Measurements from ENCODE around the gene POLR2C. TPM values are rescaled to one million over a fixed set of nuclear protein-coding genes. Genes with fewer than 3 reads are reported as not detected.

Gene POLR2C
- total RNA-seq, 1 donor from 2014 or later: 76.0 TPM

GRCh38 chr16:57477531-57478202, 15.2 kb downstream of the POLR2C start:
- no peak overlapping the region for H3K4me3 ChIP-seq
- H3K36me3 ChIP-seq: peaks cover 27% of the 10 kb centered on the region
- no peaks in the 10 kb centered on the region for H3K9me3 ChIP-seq
- ATAC-seq: peak; percentile 24 to 60
- intact Hi-C loops (cut with DNase I): no loop called here
- TF ChIP-seq, protein P1, sequence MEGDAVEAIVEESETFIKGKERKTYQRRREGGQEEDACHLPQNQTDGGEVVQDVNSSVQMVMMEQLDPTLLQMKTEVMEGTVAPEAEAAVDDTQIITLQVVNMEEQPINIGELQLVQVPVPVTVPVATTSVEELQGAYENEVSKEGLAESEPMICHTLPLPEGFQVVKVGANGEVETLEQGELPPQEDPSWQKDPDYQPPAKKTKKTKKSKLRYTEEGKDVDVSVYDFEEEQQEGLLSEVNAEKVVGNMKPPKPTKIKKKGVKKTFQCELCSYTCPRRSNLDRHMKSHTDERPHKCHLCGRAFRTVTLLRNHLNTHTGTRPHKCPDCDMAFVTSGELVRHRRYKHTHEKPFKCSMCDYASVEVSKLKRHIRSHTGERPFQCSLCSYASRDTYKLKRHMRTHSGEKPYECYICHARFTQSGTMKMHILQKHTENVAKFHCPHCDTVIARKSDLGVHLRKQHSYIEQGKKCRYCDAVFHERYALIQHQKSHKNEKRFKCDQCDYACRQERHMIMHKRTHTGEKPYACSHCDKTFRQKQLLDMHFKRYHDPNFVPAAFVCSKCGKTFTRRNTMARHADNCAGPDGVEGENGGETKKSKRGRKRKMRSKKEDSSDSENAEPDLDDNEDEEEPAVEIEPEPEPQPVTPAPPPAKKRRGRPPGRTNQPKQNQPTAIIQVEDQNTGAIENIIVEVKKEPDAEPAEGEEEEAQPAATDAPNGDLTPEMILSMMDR (IDR thresholded peaks at IDR 0.05): no peak
- H3K4me1 ChIP-seq: peaks cover 52% of the 10 kb centered on the region
- peak overlapping the region; percentile 77 for H3K27ac ChIP-seq
- DNase-seq: peak; percentile 66
- H3K27me3 ChIP-seq (ENCODE audit: low read depth): no peaks in the 10 kb centered on the region

- no peaks in the 10 kb centered on the region for H3K27me3 ChIP-seq (ENCODE audit: low read depth)
- intact Hi-C loops (cut with DNase I): no loop called here
- peak overlapping the region; percentile 77 for H3K27ac ChIP-seq
- H3K4me1 ChIP-seq: peaks cover 53% of the 10 kb centered on the region
- H3K9me3 ChIP-seq: no peaks in the 10 kb centered on the region
- ATAC-seq (no peak), DNase-seq (no peak)
- H3K4me3 ChIP-seq: peak overlapping the region; percentile 60
- H3K36me3 ChIP-seq: peaks cover 18% of the 10 kb centered on the region
- TF ChIP-seq, protein P1 (IDR thresholded peaks at IDR 0.05): no peak
These were observed 16.1 kb downstream of the POLR2C start for GRCh38 chr16:57478396-57479204.

GRCh38 chr16:57479205-57479975, 16.9 kb downstream of the POLR2C start:
- Histone ChIP-seq H3K4me3 (peak overlapping the region; percentile 60), H3K9me3 (no peaks in the 10 kb centered on the region), H3K4me1 (peaks cover 61% of the 10 kb centered on the region), H3K27ac (peak overlapping the region; percentile 77), H3K27me3 (ENCODE audit: low read depth) (no peaks in the 10 kb centered on the region), H3K36me3 (peaks cover 10% of the 10 kb centered on the region)
- DNase-seq (no peak), ATAC-seq (no peak)
- intact Hi-C loops (cut with DNase I): no loop called here
- TF ChIP-seq, protein P1 (IDR thresholded peaks at IDR 0.05): no peak

- TF ChIP-seq, protein P1 (IDR thresholded peaks at IDR 0.05): no peak
- ATAC-seq: peak; percentile 79 to 80
These were observed 17.7 kb downstream of the POLR2C start for GRCh38 chr16:57479976-57480753.

More at GRCh38 chr16:57479976-57480753, 17.7 kb downstream of the POLR2C start:
- Histone ChIP-seq H3K27me3 (ENCODE audit: low read depth) (no peaks in the 10 kb centered on the region), H3K27ac (peak overlapping the region; percentile 77), H3K36me3 (peaks cover 2% of the 10 kb centered on the region), H3K4me3 (peak overlapping the region; percentile 60), H3K4me1 (peaks cover 67% of the 10 kb centered on the region), H3K9me3 (no peaks in the 10 kb centered on the region)
- DNase-seq: peak; percentile 84
- intact Hi-C loops (cut with DNase I): no loop called here

Measured in lower lobe of right lung (tissue), 2 donors.